Peyer's patch (tissue), 4 donors: ENCODE data around the gene BDH2.

ENCODE experiments used
- CTCF ChIP-seq, 6 experiments: fragments of 450-650 bp in 4 of 6; fragments of 200-600 bp in 2 of 6; sonication (generic) in 1 of 6; IDR thresholded peaks; one replicate each; pipeline ENCODE4 v1.5.1; 2017 to 2019; ENCODE audit warnings: antibody characterized with exemption in 6 of 6, mild to moderate bottlenecking in 3 of 6, moderate library complexity in 1 of 6
- POLR2A ChIP-seq, 2 donors: fragments of 450-650 bp; IDR thresholded peaks; one replicate each; pipeline ENCODE4 v1.5.1; 2017; ENCODE audit warnings: antibody characterized with exemption in 2 of 2, mild to moderate bottlenecking in 2 of 2, moderate library complexity in 2 of 2

GRCh38 chr4:103052779-103053178 lies 46.9 kb downstream of the BDH2 start:
- TF ChIP-seq CTCF (IDR thresholded peaks at IDR 0.05) (no peak), POLR2A (IDR thresholded peaks at IDR 0.05) (no peak)
